WTC11 (cell line): ENCODE data around the gene FEM1C. TPM values are rescaled to one million over a fixed set of nuclear protein-coding genes. Genes with fewer than 3 reads are reported as not detected.

ENCODE experiments used
- ATAC-seq: fragments of 200-7000 bp; cut with Tn5 transposase; 2 replicates; pipeline ENCODE4 v1.10.0; 2021; ENCODE audit warnings: mild to moderate bottlenecking, moderate library complexity
- CTCF ChIA-PET: fragments of 300-600 bp; sonication (Branson Sonifier 250); formaldehyde crosslinking; loops from one replicate; lab custom pipeline; 2021; ENCODE audit warnings: antibody characterized with exemption; lab: Charles Lee
- POLR2A ChIA-PET: fragments of 350-600 bp; sonication (Branson Sonifier 250); formaldehyde crosslinking; loops from one replicate; lab custom pipeline; 2021; ENCODE audit warnings: antibody characterized with exemption; lab: Charles Lee
- DNase-seq: peaks from one replicate; pipeline ENCODE4 v3.0.0; 2021; ENCODE audit warnings: low spot score
- H3K27ac Mint-ChIP-seq: 2 replicates; pipeline ENCODE4 v1.8.0; 2021; ENCODE audit warnings: mixed read lengths
- H3K27me3 Mint-ChIP-seq: 2 replicates; pipeline ENCODE4 v1.8.0; 2021; ENCODE audit warnings: low read depth, mild to moderate bottlenecking, moderate library complexity, mixed read lengths
- H3K36me3 Mint-ChIP-seq: 2 replicates; pipeline ENCODE4 v1.8.0; 2021; ENCODE audit warnings: mixed read lengths
- H3K4me1 Mint-ChIP-seq: 2 replicates; pipeline ENCODE4 v1.8.0; 2022; ENCODE audit warnings: mixed read lengths
- H3K4me3 Mint-ChIP-seq: 2 replicates; pipeline ENCODE4 v1.8.0; 2021; ENCODE audit warnings: mild to moderate bottlenecking, moderate library complexity, mixed read lengths
- H3K9me3 Mint-ChIP-seq: 2 replicates; pipeline ENCODE4 v1.8.0; 2021; ENCODE audit warnings: mixed read lengths
- ATF6 ChIP-seq: sonication (generic); formaldehyde crosslinking; IDR thresholded peaks from 2 replicates; pipeline ENCODE4 v1.8.1; 2023; ENCODE audit warnings: mild to moderate bottlenecking, missing genetic modification reagents
- CREB1 ChIP-seq: sonication (generic); formaldehyde crosslinking; IDR thresholded peaks from 2 replicates; pipeline ENCODE4 v1.8.0; 2023; ENCODE audit warnings: mild to moderate bottlenecking, missing genetic modification reagents
- CREM ChIP-seq: sonication (generic); formaldehyde crosslinking; IDR thresholded peaks from 2 replicates; pipeline ENCODE4 v1.8.1; 2022; ENCODE audit warnings: mild to moderate bottlenecking, missing genetic modification reagents, moderate library complexity
- FOXJ3 ChIP-seq: sonication (generic); formaldehyde crosslinking; IDR thresholded peaks from 2 replicates; pipeline ENCODE4 v1.9.0; 2021; ENCODE audit warnings: missing genetic modification reagents, mild to moderate bottlenecking, borderline replicate concordance
- FOXK1 ChIP-seq: sonication (generic); formaldehyde crosslinking; IDR thresholded peaks from 2 replicates; pipeline ENCODE4 v1.8.0; 2022; ENCODE audit warnings: mild to moderate bottlenecking, moderate library complexity, missing genetic modification reagents
- MLX ChIP-seq: sonication (generic); formaldehyde crosslinking; IDR thresholded peaks from 2 replicates; pipeline ENCODE4 v1.8.1; 2023; ENCODE audit warnings: mild to moderate bottlenecking, missing genetic modification reagents, moderate library complexity
- NFYB ChIP-seq: sonication (generic); formaldehyde crosslinking; conservative IDR thresholded peaks from 2 replicates; pipeline ENCODE4 v1.8.0; 2022; ENCODE audit warnings: low read depth, missing genetic modification reagents
- RELA ChIP-seq: sonication (generic); formaldehyde crosslinking; IDR thresholded peaks from 2 replicates; pipeline ENCODE4 v1.8.1; 2022; ENCODE audit warnings: missing genetic modification reagents, mild to moderate bottlenecking, borderline replicate concordance
- SOX15 ChIP-seq: fragments of 250-450 bp; sonication (Bioruptor Pico); IDR thresholded peaks from 2 replicates; pipeline ENCODE4 v1.9.0; 2021; ENCODE audit warnings: mild to moderate bottlenecking
- TCF7 ChIP-seq: sonication (generic); formaldehyde crosslinking; IDR thresholded peaks from 2 replicates; pipeline ENCODE4 v1.8.0; 2022; ENCODE audit warnings: mild to moderate bottlenecking, low read depth, missing genetic modification reagents, moderate library complexity
- TP53 ChIP-seq: sonication (generic); formaldehyde crosslinking; IDR thresholded peaks from 2 replicates; pipeline ENCODE4 v1.8.1; 2023; ENCODE audit warnings: mild to moderate bottlenecking, missing genetic modification reagents
- USF1 ChIP-seq: sonication (generic); formaldehyde crosslinking; IDR thresholded peaks from 2 replicates; pipeline ENCODE4 v1.8.0; 2022; ENCODE audit warnings: mild to moderate bottlenecking, missing genetic modification reagents
- ZNF219 ChIP-seq: sonication (generic); formaldehyde crosslinking; IDR thresholded peaks from 2 replicates; pipeline ENCODE4 v1.8.0; 2023; ENCODE audit warnings: missing genetic modification reagents, mild to moderate bottlenecking, borderline replicate concordance
- ZNF263 ChIP-seq: sonication (generic); formaldehyde crosslinking; IDR thresholded peaks from 2 replicates; pipeline ENCODE4 v1.8.1; 2022; ENCODE audit warnings: low read depth, mild to moderate bottlenecking, moderate library complexity, missing genetic modification reagents
- ZNF423 ChIP-seq: fragments of 250-450 bp; sonication (Bioruptor Pico); IDR thresholded peaks from 2 replicates; pipeline ENCODE4 v2.1.2; 2022; ENCODE audit warnings: mild to moderate bottlenecking, moderate library complexity
- total RNA-seq: library from RNA; stranded (reverse); gene quantifications from 3 replicates; pipeline ENCODE4 v1.2.3, GENCODE V29; 2021
- TF ChIP-seq, protein P1 (sequence below): fragments of 200-600 bp; IDR thresholded peaks from 2 replicates; pipeline ENCODE4 v1.8.0; 2022; ENCODE audit warnings: antibody characterized with exemption
- TF ChIP-seq, protein P2 (sequence below): sonication (generic); formaldehyde crosslinking; conservative IDR thresholded peaks from 2 replicates; pipeline ENCODE4 v1.8.1; 2022; ENCODE audit warnings: mild to moderate bottlenecking, missing genetic modification reagents
- TF ChIP-seq, protein P3 (sequence below): fragments of 250-450 bp; sonication (Bioruptor Pico); IDR thresholded peaks from 2 replicates; pipeline ENCODE4 v1.9.0; 2021; ENCODE audit warnings: mild to moderate bottlenecking

The FEM1C gene
- total RNA-seq, 1 experiment from 2014 or later, result 13.6 TPM

DNA sequence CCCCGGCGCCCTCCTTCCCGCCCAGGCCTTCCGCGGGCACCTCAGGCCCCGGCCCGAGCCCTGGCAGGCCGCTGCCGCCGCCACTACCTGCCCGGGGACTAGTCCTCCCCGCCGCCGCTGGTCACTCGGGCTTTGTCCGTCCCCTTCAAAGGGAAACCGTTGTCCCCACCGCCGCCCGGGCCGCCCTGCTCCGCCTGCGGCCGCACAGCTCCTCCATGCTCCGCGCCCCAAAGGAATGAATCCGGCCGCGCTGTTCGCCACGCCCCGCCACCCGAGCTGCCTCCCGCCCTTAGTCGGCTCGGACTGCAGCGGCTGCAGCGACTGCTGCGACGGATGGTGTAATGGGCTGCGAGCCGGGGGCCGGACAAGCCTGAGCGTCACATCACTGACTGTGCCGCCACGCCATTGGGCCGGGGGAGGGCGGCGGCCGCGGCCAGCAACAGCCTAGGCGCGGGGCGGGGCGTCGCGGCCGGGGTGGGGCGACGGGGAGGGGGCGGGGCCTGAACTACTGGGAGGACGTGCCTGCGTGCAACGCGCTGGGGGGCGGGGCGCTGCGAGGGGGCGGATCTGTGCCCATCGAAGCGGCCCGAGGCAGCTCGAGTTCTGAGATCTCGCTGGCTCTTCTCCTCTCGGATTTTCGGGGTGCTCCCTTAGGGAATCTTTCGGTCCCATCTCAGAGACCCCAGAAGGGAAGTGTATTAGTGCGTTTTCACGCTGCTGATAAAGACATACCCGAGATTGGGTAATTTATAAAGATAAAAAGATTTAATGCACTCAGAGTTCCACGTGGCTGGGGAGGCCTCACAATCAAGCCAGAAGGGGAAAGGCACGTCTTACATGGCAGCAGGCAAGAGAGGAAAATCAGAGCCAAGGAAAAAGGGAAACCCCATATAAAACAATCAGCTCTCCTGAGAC lies at the start of gene FEM1C (continued):
- TF ChIP-seq SOX15 (CRISPR knock-in tag), result no peak
- peak; percentile 66; the same call in 1 of the 2 replicates for TF ChIP-seq FOXK1 (CRISPR knock-in tag)
- TF ChIP-seq RELA (CRISPR knock-in tag), result no peak
- TF ChIP-seq TCF7, result no peak
- no peak for TF ChIP-seq ZNF219 (CRISPR knock-in tag)
- TF ChIP-seq, all 79 proteins: peak for 28

DNA sequence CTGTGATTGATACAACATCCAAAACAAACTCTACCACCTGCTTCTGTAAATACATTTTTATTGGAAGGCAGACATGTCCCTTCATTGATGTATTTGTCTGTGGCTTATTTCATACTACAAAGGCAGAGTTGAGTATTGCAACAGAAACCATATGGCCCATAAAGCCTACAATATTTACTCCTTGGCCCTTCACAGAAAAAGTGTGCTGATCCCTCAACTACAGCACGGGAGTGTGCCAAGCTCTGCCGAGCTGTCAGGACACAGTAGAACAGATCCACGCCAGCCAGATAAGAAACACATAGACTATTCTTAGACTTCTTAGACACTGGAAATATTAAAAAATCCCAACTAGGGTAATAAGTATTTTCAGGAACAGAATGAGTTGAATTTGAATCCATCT lies 44.5 kb upstream of the FEM1C start:
- Mint-ChIP-seq H3K27me3 (no peaks in the 10 kb centered on the region), H3K27ac (no peak overlapping the region), H3K4me1 (no peaks in the 10 kb centered on the region), H3K4me3 (no peak overlapping the region), H3K9me3 (no peaks in the 10 kb centered on the region)
- ChIA-PET CTCF (interaction anchor here (1.0 kb wide), 1 partner anchor 277 kb away, joined by 3 read pairs; no protein-coding TSS in a partner anchor), POLR2A (no interaction called here)
- ATAC-seq, result no peak
- TF ChIP-seq ZNF263 (CRISPR knock-in tag) (no peak), ZNF423 (CRISPR knock-in tag) (no peak)
- TF ChIP-seq, all 79 proteins: peak for 0
- H3K36me3 Mint-ChIP-seq, result no peaks in the 10 kb centered on the region
- no peak for DNase-seq

DNA sequence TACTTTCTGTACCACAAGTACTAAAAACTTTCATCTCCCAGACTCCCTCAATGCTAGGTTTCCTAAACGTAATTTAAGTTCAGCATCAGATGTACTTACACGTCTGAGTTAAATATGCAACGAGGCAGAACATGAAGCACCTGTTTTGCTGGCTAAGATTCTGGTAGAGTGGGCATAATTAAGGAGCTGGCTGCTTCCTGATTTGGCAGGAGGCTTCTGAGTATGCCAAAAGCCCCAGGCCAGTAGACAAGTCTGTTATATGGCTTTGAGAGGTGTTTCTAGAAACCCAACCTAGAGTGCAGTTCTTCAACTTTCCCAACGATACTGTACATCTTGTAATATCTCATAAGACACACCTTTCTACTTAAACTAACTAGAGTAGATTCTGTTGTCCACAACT lies 44.1 kb upstream of the FEM1C start:
- Mint-ChIP-seq H3K4me3 (no peak overlapping the region), H3K4me1 (no peaks in the 10 kb centered on the region), H3K36me3 (no peaks in the 10 kb centered on the region), H3K9me3 (no peaks in the 10 kb centered on the region), H3K27me3 (no peaks in the 10 kb centered on the region), H3K27ac (no peak overlapping the region)
- no peak for DNase-seq
- CTCF ChIA-PET, result interaction anchor here (1.0 kb wide), 1 partner anchor 277 kb away, joined by 3 read pairs; no protein-coding TSS in a partner anchor
- TF ChIP-seq, protein P1, sequence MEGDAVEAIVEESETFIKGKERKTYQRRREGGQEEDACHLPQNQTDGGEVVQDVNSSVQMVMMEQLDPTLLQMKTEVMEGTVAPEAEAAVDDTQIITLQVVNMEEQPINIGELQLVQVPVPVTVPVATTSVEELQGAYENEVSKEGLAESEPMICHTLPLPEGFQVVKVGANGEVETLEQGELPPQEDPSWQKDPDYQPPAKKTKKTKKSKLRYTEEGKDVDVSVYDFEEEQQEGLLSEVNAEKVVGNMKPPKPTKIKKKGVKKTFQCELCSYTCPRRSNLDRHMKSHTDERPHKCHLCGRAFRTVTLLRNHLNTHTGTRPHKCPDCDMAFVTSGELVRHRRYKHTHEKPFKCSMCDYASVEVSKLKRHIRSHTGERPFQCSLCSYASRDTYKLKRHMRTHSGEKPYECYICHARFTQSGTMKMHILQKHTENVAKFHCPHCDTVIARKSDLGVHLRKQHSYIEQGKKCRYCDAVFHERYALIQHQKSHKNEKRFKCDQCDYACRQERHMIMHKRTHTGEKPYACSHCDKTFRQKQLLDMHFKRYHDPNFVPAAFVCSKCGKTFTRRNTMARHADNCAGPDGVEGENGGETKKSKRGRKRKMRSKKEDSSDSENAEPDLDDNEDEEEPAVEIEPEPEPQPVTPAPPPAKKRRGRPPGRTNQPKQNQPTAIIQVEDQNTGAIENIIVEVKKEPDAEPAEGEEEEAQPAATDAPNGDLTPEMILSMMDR, result no peak
- TF ChIP-seq NFYB (CRISPR knock-in tag), result no peak
- TF ChIP-seq CREB1 (CRISPR knock-in tag), result no peak
- TF ChIP-seq, protein P2, sequence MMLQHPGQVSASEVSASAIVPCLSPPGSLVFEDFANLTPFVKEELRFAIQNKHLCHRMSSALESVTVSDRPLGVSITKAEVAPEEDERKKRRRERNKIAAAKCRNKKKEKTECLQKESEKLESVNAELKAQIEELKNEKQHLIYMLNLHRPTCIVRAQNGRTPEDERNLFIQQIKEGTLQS (CRISPR knock-in tag), result no peak
- no peak for TF ChIP-seq MLX (CRISPR knock-in tag)
- TF ChIP-seq TP53 (CRISPR knock-in tag), result no peak
- TF ChIP-seq FOXK1 (CRISPR knock-in tag), result no peak
- no peak for TF ChIP-seq FOXJ3 (CRISPR knock-in tag)
- TF ChIP-seq, protein P3, sequence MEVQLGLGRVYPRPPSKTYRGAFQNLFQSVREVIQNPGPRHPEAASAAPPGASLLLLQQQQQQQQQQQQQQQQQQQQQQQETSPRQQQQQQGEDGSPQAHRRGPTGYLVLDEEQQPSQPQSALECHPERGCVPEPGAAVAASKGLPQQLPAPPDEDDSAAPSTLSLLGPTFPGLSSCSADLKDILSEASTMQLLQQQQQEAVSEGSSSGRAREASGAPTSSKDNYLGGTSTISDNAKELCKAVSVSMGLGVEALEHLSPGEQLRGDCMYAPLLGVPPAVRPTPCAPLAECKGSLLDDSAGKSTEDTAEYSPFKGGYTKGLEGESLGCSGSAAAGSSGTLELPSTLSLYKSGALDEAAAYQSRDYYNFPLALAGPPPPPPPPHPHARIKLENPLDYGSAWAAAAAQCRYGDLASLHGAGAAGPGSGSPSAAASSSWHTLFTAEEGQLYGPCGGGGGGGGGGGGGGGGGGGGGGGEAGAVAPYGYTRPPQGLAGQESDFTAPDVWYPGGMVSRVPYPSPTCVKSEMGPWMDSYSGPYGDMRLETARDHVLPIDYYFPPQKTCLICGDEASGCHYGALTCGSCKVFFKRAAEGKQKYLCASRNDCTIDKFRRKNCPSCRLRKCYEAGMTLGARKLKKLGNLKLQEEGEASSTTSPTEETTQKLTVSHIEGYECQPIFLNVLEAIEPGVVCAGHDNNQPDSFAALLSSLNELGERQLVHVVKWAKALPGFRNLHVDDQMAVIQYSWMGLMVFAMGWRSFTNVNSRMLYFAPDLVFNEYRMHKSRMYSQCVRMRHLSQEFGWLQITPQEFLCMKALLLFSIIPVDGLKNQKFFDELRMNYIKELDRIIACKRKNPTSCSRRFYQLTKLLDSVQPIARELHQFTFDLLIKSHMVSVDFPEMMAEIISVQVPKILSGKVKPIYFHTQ, result no peak
- TF ChIP-seq ATF6, result no peak
- no peak for TF ChIP-seq CREM (CRISPR knock-in tag)
- TF ChIP-seq USF1 (CRISPR knock-in tag), result no peak
- POLR2A ChIA-PET, result no interaction called here
- ATAC-seq, result no peak
